Non-pigmented ciliary epithelial cell (primary cell): ENCODE data around the gene TGM3.
A peak's percentile ranks its signal among the peaks of the same experiment; 100 is the strongest.

ENCODE experiments used
- DNase-seq: peaks from one replicate; pipeline ENCODE4 v3.0.0-alpha.2; 2010; ENCODE audit warnings: low read depth

Gene TGM3

GRCh38 chr20:2305479-2305878 lies 9.7 kb downstream of the TGM3 start:
- DNase-seq: no peak

DNA sequence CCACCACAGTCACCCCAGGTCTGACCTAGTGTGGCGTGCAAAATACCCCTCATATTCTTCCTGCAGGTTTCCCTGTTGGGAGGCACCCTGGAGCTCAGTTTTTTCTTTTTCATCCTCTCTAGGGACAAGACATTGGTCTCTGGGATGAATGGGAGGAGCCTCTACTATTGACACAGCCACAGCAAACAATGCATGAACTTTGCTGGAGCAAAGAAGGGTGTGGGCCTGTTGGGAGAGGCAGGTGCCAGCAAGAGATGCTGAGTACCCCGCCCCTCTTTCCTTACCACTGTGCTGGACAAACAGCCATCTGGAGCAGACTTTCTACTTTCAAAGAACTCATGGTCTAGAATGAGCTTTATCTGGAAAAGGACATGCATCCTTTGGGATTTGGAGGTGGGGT lies 10.1 kb downstream of the TGM3 start:
- DNase-seq: no peak

GRCh38 chr20:2307136-2307535 lies 11.3 kb downstream of the TGM3 start:
- no peak for DNase-seq

DNA sequence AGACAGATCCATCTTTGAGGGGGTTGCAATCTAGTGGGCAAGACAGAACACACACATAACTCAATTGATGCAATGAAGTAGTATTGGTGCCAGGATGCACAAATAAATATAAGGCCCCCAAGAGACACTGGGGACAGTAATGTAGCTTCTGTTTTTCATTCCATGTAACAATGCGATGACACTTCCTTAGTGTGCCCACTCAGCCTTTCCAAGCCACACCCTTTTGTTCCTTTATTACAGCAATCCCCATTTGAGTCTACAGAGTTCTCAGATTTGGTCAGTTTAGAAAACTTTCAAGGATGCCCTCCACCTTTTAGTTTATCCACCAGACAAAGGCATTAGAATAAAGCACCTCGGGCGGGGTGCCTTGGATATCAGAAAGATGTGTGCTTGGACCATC lies 15.5 kb downstream of the TGM3 start:
- DNase-seq: no peak

- no peak for DNase-seq
Observed at GRCh38 chr20:2312876-2313275, 17.1 kb downstream of the TGM3 start.

- DNase-seq: no peak
Observed at GRCh38 chr20:2313316-2313715, 17.5 kb downstream of the TGM3 start.

DNA sequence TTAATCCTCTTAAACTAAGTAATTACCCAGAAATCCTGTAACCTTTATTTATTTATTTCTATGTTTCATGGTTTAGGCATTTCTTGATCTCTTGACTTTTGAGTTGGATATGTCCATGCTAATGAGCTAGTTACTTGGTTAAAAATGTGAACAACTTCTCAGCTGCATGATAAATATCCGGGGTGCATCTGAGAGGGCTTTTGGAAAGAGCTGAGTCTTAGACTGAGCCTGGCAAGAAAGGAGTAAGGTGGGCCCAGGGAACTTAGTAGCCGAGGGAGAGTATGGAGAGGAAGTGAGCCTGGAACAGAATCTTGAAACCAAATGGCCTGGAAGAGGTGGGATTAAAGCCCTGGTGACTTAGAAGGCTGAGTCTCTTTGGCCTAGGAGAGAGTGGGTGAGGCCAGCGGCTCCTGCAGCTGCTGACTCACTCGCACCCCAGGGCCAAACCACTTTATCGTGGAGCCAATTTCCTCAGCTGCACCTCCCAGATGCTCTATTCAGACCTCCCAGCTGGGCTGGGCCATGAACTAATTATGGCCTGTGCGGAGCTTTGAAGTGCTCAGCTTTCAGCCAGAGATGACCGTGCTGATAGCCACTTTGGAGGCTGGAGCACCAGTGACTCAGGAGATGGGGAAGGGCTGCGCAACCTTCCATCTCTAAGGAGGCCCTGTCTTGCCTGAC lies 19.1 kb downstream of the TGM3 start:
- peak; percentile 65 for DNase-seq

GRCh38 chr20:2315440-2315778 lies 19.6 kb downstream of the TGM3 start:
- no peak for DNase-seq

DNA sequence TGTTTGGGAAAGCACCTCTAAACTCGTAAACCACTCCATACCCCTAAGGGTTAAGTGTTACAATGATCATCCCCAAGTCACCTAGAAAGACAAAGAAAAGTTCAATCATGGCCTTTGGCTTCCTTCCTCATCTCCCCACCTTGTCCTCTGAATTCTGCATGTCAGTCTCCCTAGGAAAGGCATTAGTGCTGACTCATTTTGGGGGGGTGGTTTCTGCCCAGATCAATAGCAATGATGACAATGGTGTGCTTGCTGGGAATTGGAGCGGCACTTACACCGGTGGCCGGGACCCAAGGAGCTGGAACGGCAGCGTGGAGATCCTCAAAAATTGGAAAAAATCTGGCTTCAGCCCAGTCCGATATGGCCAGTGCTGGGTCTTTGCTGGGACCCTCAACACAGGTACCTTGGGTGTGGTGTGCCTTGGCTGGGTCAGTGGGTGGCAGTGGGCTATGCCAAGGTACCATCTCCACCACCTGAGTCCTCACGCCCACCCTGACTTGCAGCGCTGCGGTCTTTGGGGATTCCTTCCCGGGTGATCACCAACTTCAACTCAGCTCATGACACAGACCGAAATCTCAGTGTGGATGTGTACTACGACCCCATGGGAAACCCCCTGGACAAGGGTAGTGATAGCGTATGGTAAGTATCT lies 21.2 kb downstream of the TGM3 start:
- DNase-seq: no peak

DNA sequence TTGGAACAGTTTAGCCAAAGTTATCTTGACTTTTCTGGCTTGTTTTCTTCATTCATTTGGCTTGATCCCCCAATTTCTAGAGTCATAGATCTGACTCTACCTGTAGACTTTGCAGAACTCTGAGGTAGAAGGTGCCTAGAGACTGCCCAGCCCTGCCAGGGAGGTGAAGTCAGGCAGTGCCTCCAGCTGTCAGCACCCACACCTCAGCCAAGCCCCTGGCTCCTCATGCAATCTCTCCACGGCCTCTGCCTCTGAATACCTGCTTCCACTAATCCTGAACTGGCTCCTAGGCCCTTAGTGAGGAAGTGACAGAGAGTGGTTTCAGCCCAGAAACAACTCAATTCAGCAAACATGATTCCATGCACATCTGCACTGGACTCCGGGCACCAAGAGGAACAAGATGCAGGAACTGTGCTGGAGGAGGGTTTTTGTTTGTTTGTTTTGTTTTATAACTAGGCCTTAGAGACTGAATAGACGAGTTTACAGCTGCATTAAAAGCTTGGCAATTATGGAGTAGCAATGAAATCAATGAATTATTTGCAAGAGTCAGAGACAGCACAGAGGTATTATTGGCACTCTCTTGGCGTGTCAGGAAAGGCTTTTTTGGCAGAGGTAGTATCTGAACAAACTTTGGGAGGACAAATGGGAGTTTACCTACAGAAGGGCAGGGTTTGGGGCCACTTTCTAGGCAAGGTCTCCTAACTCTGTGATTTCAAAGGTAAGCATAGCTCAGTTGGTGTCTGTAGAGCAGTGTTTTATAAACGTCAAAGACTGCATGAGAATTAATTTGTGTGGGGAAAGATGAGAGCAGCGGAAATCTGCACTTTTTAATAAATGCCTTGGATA lies 25.2 kb downstream of the TGM3 start:
- no peak for DNase-seq

GRCh38 chr20:2323051-2323450 lies 27.2 kb downstream of the TGM3 start:
- no peak for DNase-seq

- DNase-seq: no peak
Observed at GRCh38 chr20:2326046-2326445, 30.2 kb downstream of the TGM3 start.

- no peak for DNase-seq
Observed at GRCh38 chr20:2327620-2328555, 32.1 kb downstream of the TGM3 start.

DNA sequence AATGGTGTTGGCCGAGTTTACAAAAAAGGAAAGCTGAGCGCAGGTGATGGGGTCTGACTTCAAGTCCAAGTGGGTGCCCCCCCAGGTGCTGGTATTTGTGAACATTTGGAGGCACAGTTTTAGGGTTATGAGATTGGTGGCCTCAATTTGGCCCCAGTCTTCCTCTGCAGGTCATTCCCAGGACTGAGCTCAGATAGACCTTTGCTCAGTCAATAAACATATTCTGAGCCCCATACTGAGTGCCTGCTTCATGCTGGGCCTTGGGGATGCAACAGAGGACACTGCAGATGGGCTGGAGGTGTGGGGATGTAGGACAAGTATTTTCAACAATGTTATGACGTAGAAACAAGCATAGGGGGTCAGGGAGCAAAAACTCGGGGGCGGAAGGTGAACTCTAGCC lies 33.5 kb downstream of the TGM3 start:
- no peak for DNase-seq

DNA sequence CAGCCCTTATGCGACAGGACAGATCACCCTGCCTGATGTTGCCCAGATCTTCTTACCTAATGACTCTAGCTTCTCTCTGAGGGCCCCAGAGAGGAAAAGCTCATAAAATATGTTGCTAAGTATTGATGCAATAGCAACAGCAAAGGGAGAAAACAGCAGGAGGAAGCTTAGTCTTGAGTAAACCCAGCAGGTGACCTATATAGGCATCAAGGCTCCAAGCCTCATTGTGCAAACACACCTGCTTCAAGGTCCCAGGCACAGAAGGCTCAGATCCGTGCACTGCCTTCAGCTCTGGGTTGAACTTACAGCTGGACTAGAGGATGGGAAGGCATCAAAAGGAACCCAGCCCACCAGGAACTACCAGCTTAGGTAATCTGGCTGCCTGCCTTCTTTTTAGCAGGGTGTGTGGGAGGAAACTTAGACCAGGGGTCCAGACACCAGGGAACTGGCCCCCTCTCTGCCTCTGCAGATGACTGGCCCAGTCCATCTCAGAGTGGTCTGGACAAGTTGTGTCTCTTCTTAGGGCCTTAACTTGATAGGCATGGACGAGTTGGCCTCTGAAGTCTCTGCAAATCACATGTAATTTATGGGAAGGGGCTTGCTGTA lies 34.4 kb downstream of the TGM3 start:
- DNase-seq: no peak

DNA sequence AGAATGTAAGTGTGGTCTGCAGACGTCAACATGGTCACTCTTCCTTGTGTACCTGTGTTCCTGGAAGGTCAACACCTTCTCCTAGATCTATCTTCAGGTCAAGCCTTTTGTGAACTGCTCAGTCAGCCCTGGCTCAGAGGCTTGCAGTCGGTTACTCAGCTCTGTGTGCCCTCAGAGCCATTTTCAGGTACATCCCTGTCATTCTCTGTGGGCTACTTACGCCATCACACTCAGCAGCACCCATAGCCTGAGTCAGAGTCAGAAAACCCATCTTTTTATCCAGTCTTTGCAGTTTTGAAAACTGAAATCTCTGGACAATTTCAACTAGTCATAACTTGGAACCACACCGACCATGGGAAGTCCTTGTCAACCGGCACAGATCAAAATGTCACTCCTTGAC lies 35.3 kb downstream of the TGM3 start:
- DNase-seq: no peak

DNA sequence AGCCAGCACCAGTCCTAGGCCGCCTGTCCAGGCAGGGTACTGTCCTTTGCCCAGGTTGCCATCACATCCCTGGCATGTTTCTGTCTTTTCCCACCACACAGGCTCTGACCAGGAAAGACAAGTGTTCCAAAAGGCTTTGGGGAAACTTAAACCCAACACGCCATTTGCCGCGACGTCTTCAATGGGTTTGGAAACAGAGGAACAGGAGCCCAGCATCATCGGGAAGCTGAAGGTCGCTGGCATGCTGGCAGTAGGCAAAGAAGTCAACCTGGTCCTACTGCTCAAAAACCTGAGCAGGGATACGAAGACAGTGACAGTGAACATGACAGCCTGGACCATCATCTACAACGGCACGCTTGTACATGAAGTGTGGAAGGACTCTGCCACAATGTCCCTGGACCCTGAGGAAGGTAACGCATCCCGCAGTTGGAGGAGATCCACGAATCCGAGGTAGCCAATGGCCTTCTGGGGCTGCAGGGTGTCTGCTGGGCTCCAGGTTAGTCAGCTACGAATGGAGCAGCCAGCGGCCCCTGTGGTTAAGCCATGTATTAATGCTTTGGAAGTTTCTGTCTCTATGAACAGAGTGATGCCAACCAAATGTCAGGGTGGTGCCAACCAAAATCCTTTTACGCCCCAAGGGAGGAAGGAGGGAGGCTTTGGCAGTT lies 36.2 kb downstream of the TGM3 start:
- DNase-seq: no peak

DNA sequence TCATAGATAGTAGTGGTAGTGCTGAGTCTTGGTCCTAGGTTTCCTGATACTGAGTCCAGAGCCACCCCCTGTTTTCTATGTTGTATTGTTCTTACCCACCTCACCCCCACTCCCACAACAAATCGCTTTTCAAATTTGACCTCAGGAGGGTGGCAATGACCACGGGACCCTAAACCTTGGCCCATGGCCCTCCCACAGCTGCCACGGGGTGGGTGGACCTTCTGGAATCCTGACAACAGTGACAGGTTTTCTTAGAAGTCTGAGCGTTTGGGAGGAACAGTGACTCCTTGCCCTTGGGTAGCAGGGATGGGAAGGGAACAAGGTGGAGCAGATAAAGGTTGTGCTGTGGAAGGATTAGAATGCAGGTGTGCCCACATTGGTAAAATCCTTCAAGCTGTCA lies 36.9 kb downstream of the TGM3 start:
- DNase-seq: no peak

DNA sequence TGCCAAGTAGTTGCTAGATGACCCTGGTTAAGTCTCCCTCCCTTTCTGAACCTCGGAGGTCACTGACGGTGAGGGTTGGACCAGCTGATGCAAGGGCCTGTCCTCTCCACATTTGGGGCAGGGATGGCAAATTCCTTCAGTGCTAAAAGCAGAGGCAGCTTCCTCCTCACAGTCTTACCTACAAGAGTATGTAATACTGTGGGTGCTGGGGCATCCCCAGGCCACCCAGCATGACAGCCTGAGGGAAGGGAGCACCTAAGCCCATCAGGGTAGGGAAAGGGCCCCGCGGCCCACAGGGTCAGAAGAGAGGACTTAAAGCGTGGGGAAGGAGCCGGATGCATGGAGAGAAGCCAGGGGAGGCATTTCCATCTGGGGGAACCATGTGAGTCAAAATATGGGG lies 38.0 kb downstream of the TGM3 start:
- DNase-seq: no peak

GRCh38 chr20:2335096-2335870 lies 39.5 kb downstream of the TGM3 start:
- DNase-seq: no peak
